Panc1 (cell line): ENCODE results near the gene EEF1AKMT3. TPM values are rescaled to one million over a fixed set of nuclear protein-coding genes. Genes with fewer than 3 reads are reported as not detected.
A peak's percentile ranks its signal among the peaks of the same experiment; 100 is the strongest.

Experiments used
- ATAC-seq: fragments of 200-7000 bp; cut with Tn5 transposase; 2 replicates; pipeline ENCODE4 v1.9.1; 2020; ENCODE audit warnings: mild to moderate bottlenecking, moderate library complexity
- BruUV-seq: library from RNA; stranded (reverse); fragments of 400-500 nt; replicated peaks from 2 replicates; lab custom pipeline; 2021; lab: Mats Ljungman, UMichigan
- CTCF ChIA-PET: fragments of 300-600 bp; sonication (Branson Sonifier 250); formaldehyde crosslinking; loops from one replicate; lab custom pipeline; 2022; ENCODE audit warnings: antibody characterized with exemption; lab: Charles Lee
- POLR2A ChIA-PET: fragments of 300-600 bp; sonication (Branson Sonifier 250); formaldehyde crosslinking; loops from one replicate; lab custom pipeline; 2022; ENCODE audit warnings: antibody characterized with exemption; lab: Charles Lee
- DNase-seq: peaks from one replicate; pipeline ENCODE4 v3.0.0-alpha.2; 2010; ENCODE audit warnings: low read depth, low spot score
- H3K27ac ChIP-seq: 2 replicates; pipeline ENCODE4 v1.5.1; 2011; ENCODE audit warnings: mild to moderate bottlenecking, low read length, inconsistent platforms
- H3K27me3 ChIP-seq: fragments of 200-500 bp; sonication (Bioruptor generic); 2 replicates; pipeline ENCODE4 v1.6.0; 2014; ENCODE audit warnings: low read length, inconsistent platforms; ENCODE audit not compliant: control insufficient read depth, insufficient read depth
- H3K36me3 ChIP-seq: fragments of 200-500 bp; sonication (Bioruptor generic); 2 replicates; pipeline ENCODE4 v1.5.1; 2014; ENCODE audit warnings: inconsistent platforms, mild to moderate bottlenecking, low read length, moderate library complexity; ENCODE audit not compliant: control insufficient read depth, insufficient read depth
- H3K4me1 ChIP-seq: 2 replicates; pipeline ENCODE4 v1.5.1; 2011; ENCODE audit warnings: inconsistent platforms, mild to moderate bottlenecking, low read length, moderate library complexity; ENCODE audit not compliant: control insufficient read depth, insufficient read depth
- H3K4me3 ChIP-seq, 2 experiments: 2 replicates each; pipeline ENCODE4 v1.5.1; 2011 to 2012; ENCODE audit warnings: low read depth in 2 of 2, low read length in 2 of 2, mild to moderate bottlenecking in 2 of 2, inconsistent platforms in 1 of 2, moderate library complexity in 1 of 2
- H3K9me3 ChIP-seq: fragments of 200-500 bp; sonication (Bioruptor generic); 2 replicates; pipeline ENCODE4 v1.5.1; 2014; ENCODE audit warnings: low read depth, mild to moderate bottlenecking, inconsistent platforms, low read length, moderate library complexity; ENCODE audit not compliant: control insufficient read depth, insufficient read depth
- CTCF ChIP-seq: fragments of 450-650 bp; IDR thresholded peaks from 2 replicates; pipeline ENCODE4 v1.5.1; 2017; ENCODE audit warnings: mild to moderate bottlenecking
- POLR2AphosphoS5 ChIP-seq: IDR thresholded peaks from 2 replicates; pipeline ENCODE4 v1.6.1; 2012; ENCODE audit warnings: mild to moderate bottlenecking, low read depth, low read length, moderate library complexity
- REST ChIP-seq, 2 experiments: IDR thresholded peaks; 2 replicates each; pipeline ENCODE4 v1.6.1; 2011 to 2012; ENCODE audit warnings: low read depth in 2 of 2, control low read depth in 1 of 2, low read length in 1 of 2, mild to moderate bottlenecking in 1 of 2, moderate library complexity in 1 of 2; ENCODE audit not compliant: insufficient read depth in 1 of 2
- SIN3A ChIP-seq: IDR thresholded peaks from 2 replicates; pipeline ENCODE4 v1.6.1; 2012; ENCODE audit warnings: low read depth, mild to moderate bottlenecking, low read length, moderate library complexity, borderline replicate concordance; ENCODE audit not compliant: insufficient read depth
- TCF7L2 ChIP-seq: IDR thresholded peaks from 2 replicates; pipeline ENCODE4 v1.6.1; 2011; ENCODE audit warnings: mild to moderate bottlenecking, low read depth, low read length, inconsistent platforms
- in situ Hi-C: cut with HindIII; loops from 2 replicates; pipeline ENCODE4 v1.10.0; 2016; ENCODE audit warnings: low sequenced_read_pairs, low pct_unique_long_range_greater_than_20kb
- intact Hi-C: fragments of 100-400 bp; cut with micrococcal nuclease; formaldehyde crosslinking; loops from one replicate; pipeline ENCODE4 v1.10.0; 2022; ENCODE audit not compliant: unreplicated experiment
- total RNA-seq: library from RNA; stranded (reverse); gene quantifications from one replicate; pipeline ENCODE4 v1.2.1, GENCODE V29; 2021; ENCODE audit not compliant: unreplicated experiment

EEF1AKMT3 gene
- total RNA-seq, 1 experiment from 2014 or later = 7.4 TPM

- Histone ChIP-seq H3K27ac (no peak overlapping the region), H3K27me3 (peaks cover 4% of the 10 kb centered on the region; the same call in 1 of the 2 replicates), H3K36me3 (no peaks in the 10 kb centered on the region), H3K4me1 (peaks cover 11% of the 10 kb centered on the region), H3K9me3 (no peaks in the 10 kb centered on the region), H3K4me3 (no peak overlapping the region)
- DNase-seq (no peak), ATAC-seq (no peak)
- intact Hi-C loops (no loop called here), in situ Hi-C loops (no loop called here)
- BruUV-seq = no TSS peak
- no peak for TF ChIP-seq REST (IDR thresholded peaks at IDR 0.05; ENCODE audit: insufficient read depth in 1 of 2, low read depth in 2 of 2, low read length in 1 of 2)
- no peak for TF ChIP-seq TCF7L2
- TF ChIP-seq POLR2AphosphoS5 = no peak
- TF ChIP-seq CTCF = no peak
- TF ChIP-seq SIN3A = no peak
- ChIA-PET CTCF (no interaction called here), POLR2A (no interaction called here)
These were observed 10.0 kb upstream of the EEF1AKMT3 start for GRCh38 chr12:57762463-57762862.

GRCh38 chr12:57763881-57764661 is 8.3 kb upstream of the EEF1AKMT3 start:
- H3K9me3 ChIP-seq = no peaks in the 10 kb centered on the region
- peak overlapping the region in 1 of 2 experiments; percentile 57; a peak in 1 of 4 replicates for H3K4me3 ChIP-seq
- no TSS peak for BruUV-seq
- TF ChIP-seq REST (IDR thresholded peaks at IDR 0.05; ENCODE audit: insufficient read depth in 1 of 2, low read depth in 2 of 2, low read length in 1 of 2) (no peak), SIN3A (no peak), POLR2AphosphoS5 (no peak), TCF7L2 (no peak), CTCF (no peak)
- in situ Hi-C loops = no loop called here
- ATAC-seq (no peak), DNase-seq (no peak)
- H3K4me1 ChIP-seq = peaks cover 15% of the 10 kb centered on the region
- H3K27ac ChIP-seq = no peak overlapping the region
- H3K36me3 ChIP-seq = no peaks in the 10 kb centered on the region; the same call in 1 of the 2 replicates
- intact Hi-C loops = no loop called here
- ChIA-PET CTCF (no interaction called here), POLR2A (no interaction called here)
- peaks cover 4% of the 10 kb centered on the region; the same call in 1 of the 2 replicates for H3K27me3 ChIP-seq
